ENCODE measurements around the gene KIF26B.

DNA sequence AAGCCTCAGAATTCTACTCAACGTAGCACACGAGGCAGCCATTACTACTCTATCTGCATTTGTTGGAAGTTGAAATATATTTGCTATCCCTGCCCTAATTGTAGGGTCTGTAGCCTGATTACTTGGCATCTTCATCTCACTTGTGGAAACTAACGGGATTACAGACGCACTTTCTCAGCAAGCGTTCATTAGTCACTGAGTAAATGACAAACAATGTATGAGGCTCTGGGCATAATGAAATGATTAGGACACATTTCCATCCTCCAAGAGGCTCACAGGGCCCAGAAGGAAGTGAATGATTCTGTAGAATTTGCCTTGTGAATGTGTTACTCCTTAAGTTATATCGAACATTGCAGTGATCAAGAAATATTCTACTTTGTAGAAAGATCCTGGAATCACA lies 78.1 kb downstream of the KIF26B start:
- TF ChIP-seq, protein P1, sequence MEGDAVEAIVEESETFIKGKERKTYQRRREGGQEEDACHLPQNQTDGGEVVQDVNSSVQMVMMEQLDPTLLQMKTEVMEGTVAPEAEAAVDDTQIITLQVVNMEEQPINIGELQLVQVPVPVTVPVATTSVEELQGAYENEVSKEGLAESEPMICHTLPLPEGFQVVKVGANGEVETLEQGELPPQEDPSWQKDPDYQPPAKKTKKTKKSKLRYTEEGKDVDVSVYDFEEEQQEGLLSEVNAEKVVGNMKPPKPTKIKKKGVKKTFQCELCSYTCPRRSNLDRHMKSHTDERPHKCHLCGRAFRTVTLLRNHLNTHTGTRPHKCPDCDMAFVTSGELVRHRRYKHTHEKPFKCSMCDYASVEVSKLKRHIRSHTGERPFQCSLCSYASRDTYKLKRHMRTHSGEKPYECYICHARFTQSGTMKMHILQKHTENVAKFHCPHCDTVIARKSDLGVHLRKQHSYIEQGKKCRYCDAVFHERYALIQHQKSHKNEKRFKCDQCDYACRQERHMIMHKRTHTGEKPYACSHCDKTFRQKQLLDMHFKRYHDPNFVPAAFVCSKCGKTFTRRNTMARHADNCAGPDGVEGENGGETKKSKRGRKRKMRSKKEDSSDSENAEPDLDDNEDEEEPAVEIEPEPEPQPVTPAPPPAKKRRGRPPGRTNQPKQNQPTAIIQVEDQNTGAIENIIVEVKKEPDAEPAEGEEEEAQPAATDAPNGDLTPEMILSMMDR (IDR thresholded peaks at IDR 0.05; ENCODE audit: poor library complexity, severe bottlenecking), result no peak
- TF ChIP-seq EZH2 (IDR thresholded peaks at IDR 0.05; ENCODE audit: borderline replicate concordance, insufficient read depth, low read length, poor library complexity, severe bottlenecking) (no peak), MXI1 (conservative IDR thresholded peaks at IDR 0.05; ENCODE audit: poor library complexity, severe bottlenecking) (no peak), SMC3 (conservative IDR thresholded peaks at IDR 0.05; ENCODE audit: poor library complexity) (no peak), RAD21 (conservative IDR thresholded peaks at IDR 0.05) (no peak), TAF1 (IDR thresholded peaks at IDR 0.05; ENCODE audit: low read depth) (no peak)
- TF ChIP-seq, protein P2, sequence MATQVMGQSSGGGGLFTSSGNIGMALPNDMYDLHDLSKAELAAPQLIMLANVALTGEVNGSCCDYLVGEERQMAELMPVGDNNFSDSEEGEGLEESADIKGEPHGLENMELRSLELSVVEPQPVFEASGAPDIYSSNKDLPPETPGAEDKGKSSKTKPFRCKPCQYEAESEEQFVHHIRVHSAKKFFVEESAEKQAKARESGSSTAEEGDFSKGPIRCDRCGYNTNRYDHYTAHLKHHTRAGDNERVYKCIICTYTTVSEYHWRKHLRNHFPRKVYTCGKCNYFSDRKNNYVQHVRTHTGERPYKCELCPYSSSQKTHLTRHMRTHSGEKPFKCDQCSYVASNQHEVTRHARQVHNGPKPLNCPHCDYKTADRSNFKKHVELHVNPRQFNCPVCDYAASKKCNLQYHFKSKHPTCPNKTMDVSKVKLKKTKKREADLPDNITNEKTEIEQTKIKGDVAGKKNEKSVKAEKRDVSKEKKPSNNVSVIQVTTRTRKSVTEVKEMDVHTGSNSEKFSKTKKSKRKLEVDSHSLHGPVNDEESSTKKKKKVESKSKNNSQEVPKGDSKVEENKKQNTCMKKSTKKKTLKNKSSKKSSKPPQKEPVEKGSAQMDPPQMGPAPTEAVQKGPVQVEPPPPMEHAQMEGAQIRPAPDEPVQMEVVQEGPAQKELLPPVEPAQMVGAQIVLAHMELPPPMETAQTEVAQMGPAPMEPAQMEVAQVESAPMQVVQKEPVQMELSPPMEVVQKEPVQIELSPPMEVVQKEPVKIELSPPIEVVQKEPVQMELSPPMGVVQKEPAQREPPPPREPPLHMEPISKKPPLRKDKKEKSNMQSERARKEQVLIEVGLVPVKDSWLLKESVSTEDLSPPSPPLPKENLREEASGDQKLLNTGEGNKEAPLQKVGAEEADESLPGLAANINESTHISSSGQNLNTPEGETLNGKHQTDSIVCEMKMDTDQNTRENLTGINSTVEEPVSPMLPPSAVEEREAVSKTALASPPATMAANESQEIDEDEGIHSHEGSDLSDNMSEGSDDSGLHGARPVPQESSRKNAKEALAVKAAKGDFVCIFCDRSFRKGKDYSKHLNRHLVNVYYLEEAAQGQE (IDR thresholded peaks at IDR 0.05; ENCODE audit: borderline replicate concordance), result no peak

Measured in neural cell (in vitro differentiated cells).